CD1c-positive myeloid dendritic cell (primary cell): ENCODE data around the gene EMP1.

ENCODE experiments used
- DNase-seq: peaks from one replicate; pipeline ENCODE4 v3.0.0-alpha.2; 2016; ENCODE audit errors: extremely low spot score

The EMP1 gene

GRCh38 chr12:13196130-13196921 lies at the start of gene EMP1:
Gene EMP1 (plus strand): TSS chr12:13196726. CDS start chr12:13211511, 14,785 bp downstream.
- DNase-seq = peak; percentile 87

- DNase-seq = no peak
Measured at GRCh38 chr12:13147688-13148484, 48.6 kb upstream of the EMP1 start.

GRCh38 chr12:13148485-13148847 lies 48.1 kb upstream of the EMP1 start:
- DNase-seq = no peak

GRCh38 chr12:13149411-13149810 lies 47.1 kb upstream of the EMP1 start:
- DNase-seq = no peak

- no peak for DNase-seq
Measured at GRCh38 chr12:13152281-13152680, 44.2 kb upstream of the EMP1 start.

GRCh38 chr12:13152756-13153155 lies 43.8 kb upstream of the EMP1 start:
- peak; percentile 21 for DNase-seq

GRCh38 chr12:13153180-13153579 lies 43.3 kb upstream of the EMP1 start:
- DNase-seq = no peak

GRCh38 chr12:13154027-13154538 lies 42.4 kb upstream of the EMP1 start:
- peak; percentile 84 for DNase-seq

GRCh38 chr12:13154831-13155230 lies 41.7 kb upstream of the EMP1 start:
- no peak for DNase-seq

GRCh38 chr12:13156277-13156676 lies 40.2 kb upstream of the EMP1 start:
- DNase-seq = no peak

- DNase-seq = no peak
Measured at GRCh38 chr12:13161172-13161571, 35.4 kb upstream of the EMP1 start.

- no peak for DNase-seq
Measured at GRCh38 chr12:13162904-13163303, 33.6 kb upstream of the EMP1 start.

- DNase-seq = no peak
Measured at GRCh38 chr12:13163868-13164635, 32.5 kb upstream of the EMP1 start.

- DNase-seq = no peak
Measured at GRCh38 chr12:13164921-13165616, 31.5 kb upstream of the EMP1 start.

GRCh38 chr12:13165617-13166041 lies 30.9 kb upstream of the EMP1 start:
- DNase-seq = peak; percentile 72

- DNase-seq = no peak
Measured at GRCh38 chr12:13167226-13167625, 29.3 kb upstream of the EMP1 start.

- no peak for DNase-seq
Measured at GRCh38 chr12:13167906-13168305, 28.6 kb upstream of the EMP1 start.

- no peak for DNase-seq
Measured at GRCh38 chr12:13169272-13169671, 27.3 kb upstream of the EMP1 start.

GRCh38 chr12:13170892-13171490 lies 25.5 kb upstream of the EMP1 start:
- DNase-seq = no peak

- no peak for DNase-seq
Measured at GRCh38 chr12:13171921-13172859, 24.3 kb upstream of the EMP1 start.
